Measurements from ENCODE around the gene CFAP54. TPM values are rescaled to one million over a fixed set of nuclear protein-coding genes. Genes with fewer than 3 reads are reported as not detected.

Gene CFAP54
- total and polyA plus RNA-seq, 2 donors (not counting 1 experiment from before 2014, with no cell fraction given) = 0.93 to 7.1 TPM

DNA sequence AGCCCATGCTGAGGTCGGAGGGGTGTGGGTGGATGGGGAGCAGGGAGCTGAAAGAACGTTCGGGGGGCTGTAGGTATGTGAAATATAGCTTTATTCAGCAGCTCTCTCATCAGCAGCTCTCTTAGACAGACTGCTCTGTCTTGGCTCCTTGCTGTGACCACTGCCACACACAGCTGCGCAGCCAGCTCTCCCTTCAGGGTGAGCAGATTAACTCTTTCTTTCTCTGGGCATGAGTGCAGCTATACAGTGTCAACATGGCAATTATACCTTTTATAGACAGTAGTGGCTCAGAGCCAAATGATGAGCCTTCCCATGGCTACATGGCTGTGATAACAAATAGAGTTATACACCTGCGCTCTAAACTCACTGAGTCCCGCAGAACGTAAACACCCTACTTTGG is 280.0 kb downstream of the CFAP54 start:
- Histone ChIP-seq H3K9me3 (ENCODE audit: control insufficient read depth, insufficient read depth, low read depth, low read length) (no peaks in the 10 kb centered on the region), H4K20me1 (ENCODE audit: control insufficient read depth, extremely low read depth, insufficient read depth, low read length) (no peaks in the 10 kb centered on the region), H3K27me3 (ENCODE audit: control insufficient read depth, insufficient read depth, low read length) (no peaks in the 10 kb centered on the region), H2AFZ (ENCODE audit: low read length) (no peak overlapping the region), H3K79me2 (ENCODE audit: control insufficient read depth, insufficient read depth, low read length) (no peaks in the 10 kb centered on the region), H3K36me3 (ENCODE audit: control insufficient read depth, insufficient read depth, low read length) (no peaks in the 10 kb centered on the region), H3K27ac (ENCODE audit: insufficient read depth, low read length) (no peak overlapping the region), H3K9ac (ENCODE audit: insufficient read depth, low read length) (no peak overlapping the region), H3K4me1 (ENCODE audit: control insufficient read depth, extremely low read depth, insufficient read depth, low read length) (no peaks in the 10 kb centered on the region), H3K4me3 (replicated peaks in 1 of 4; ENCODE audit: control extremely low read depth in 1 of 4, insufficient read depth in 1 of 4, low read depth in 3 of 4, low read length in 4 of 4) (no peak overlapping the region), H3K4me2 (ENCODE audit: extremely low read depth, insufficient read depth, low read length) (no peak overlapping the region)
- DNase-seq (ENCODE audit: low read depth in 2 of 2) = no peak
- TF ChIP-seq EZH2 (IDR thresholded peaks at IDR 0.05; ENCODE audit: low read length, missing control alignments) (no peak), CTCF (conservative IDR thresholded peaks at IDR 0.05 in 1 of 2, IDR thresholded peaks at IDR 0.05 in 1 of 2; ENCODE audit: low read depth in 1 of 2, low read length in 2 of 2) (no peak)

GRCh38 chr12:96770219-96771102 is 281.1 kb downstream of the CFAP54 start:
- Histone ChIP-seq H3K36me3 (ENCODE audit: control insufficient read depth, insufficient read depth, low read length) (no peaks in the 10 kb centered on the region), H3K9me3 (ENCODE audit: control insufficient read depth, insufficient read depth, low read depth, low read length) (no peaks in the 10 kb centered on the region), H3K79me2 (ENCODE audit: control insufficient read depth, insufficient read depth, low read length) (no peaks in the 10 kb centered on the region)

GRCh38 chr12:96773031-96773430 is 283.7 kb downstream of the CFAP54 start:
- Histone ChIP-seq H4K20me1 (ENCODE audit: control insufficient read depth, extremely low read depth, insufficient read depth, low read length) (no peaks in the 10 kb centered on the region), H3K9ac (ENCODE audit: insufficient read depth, low read length) (no peak overlapping the region), H3K4me2 (ENCODE audit: extremely low read depth, insufficient read depth, low read length) (no peak overlapping the region), H3K36me3 (ENCODE audit: control insufficient read depth, insufficient read depth, low read length) (no peaks in the 10 kb centered on the region), H3K9me3 (ENCODE audit: control insufficient read depth, insufficient read depth, low read depth, low read length) (no peaks in the 10 kb centered on the region), H3K79me2 (ENCODE audit: control insufficient read depth, insufficient read depth, low read length) (no peaks in the 10 kb centered on the region), H3K4me3 (replicated peaks in 1 of 4; ENCODE audit: control extremely low read depth in 1 of 4, insufficient read depth in 1 of 4, low read depth in 3 of 4, low read length in 4 of 4) (no peak overlapping the region), H2AFZ (ENCODE audit: low read length) (no peak overlapping the region), H3K27ac (ENCODE audit: insufficient read depth, low read length) (no peak overlapping the region), H3K4me1 (ENCODE audit: control insufficient read depth, extremely low read depth, insufficient read depth, low read length) (no peaks in the 10 kb centered on the region), H3K27me3 (ENCODE audit: control insufficient read depth, insufficient read depth, low read length) (no peaks in the 10 kb centered on the region)
- TF ChIP-seq CTCF (conservative IDR thresholded peaks at IDR 0.05 in 1 of 2, IDR thresholded peaks at IDR 0.05 in 1 of 2; ENCODE audit: low read depth in 1 of 2, low read length in 2 of 2) (no peak), EZH2 (IDR thresholded peaks at IDR 0.05; ENCODE audit: low read length, missing control alignments) (no peak)
- DNase-seq (ENCODE audit: low read depth in 2 of 2) = no peak

More at GRCh38 chr12:96770219-96771102, 281.1 kb downstream of the CFAP54 start:
- H3K27me3 ChIP-seq (ENCODE audit: control insufficient read depth, insufficient read depth, low read length) = no peaks in the 10 kb centered on the region
- H3K9ac ChIP-seq (ENCODE audit: insufficient read depth, low read length) = no peak overlapping the region
- no peak for DNase-seq (ENCODE audit: low read depth in 2 of 2)
- TF ChIP-seq CTCF (conservative IDR thresholded peaks at IDR 0.05 in 1 of 2, IDR thresholded peaks at IDR 0.05 in 1 of 2; ENCODE audit: low read depth in 1 of 2, low read length in 2 of 2) (no peak), EZH2 (IDR thresholded peaks at IDR 0.05; ENCODE audit: low read length, missing control alignments) (no peak)
- H3K4me2 ChIP-seq (ENCODE audit: extremely low read depth, insufficient read depth, low read length) = no peak overlapping the region
- H4K20me1 ChIP-seq (ENCODE audit: control insufficient read depth, extremely low read depth, insufficient read depth, low read length) = no peaks in the 10 kb centered on the region
- H3K4me3 ChIP-seq (replicated peaks in 1 of 4; ENCODE audit: control extremely low read depth in 1 of 4, insufficient read depth in 1 of 4, low read depth in 3 of 4, low read length in 4 of 4) = no peak overlapping the region
- H3K27ac ChIP-seq (ENCODE audit: insufficient read depth, low read length) = no peak overlapping the region
- no peaks in the 10 kb centered on the region for H3K4me1 ChIP-seq (ENCODE audit: control insufficient read depth, extremely low read depth, insufficient read depth, low read length)
- no peak overlapping the region for H2AFZ ChIP-seq (ENCODE audit: low read length)

All from fibroblast of lung (primary cell).